ENCODE results near the gene CNTNAP4. TPM values are rescaled to one million over a fixed set of nuclear protein-coding genes. Genes with fewer than 3 reads are reported as not detected.

CNTNAP4 gene
- total RNA-seq, 1 experiment from 2014 or later, result not detected

- no peak for TF ChIP-seq ZBTB33 (IDR thresholded peaks at IDR 0.05; ENCODE audit: extremely low read depth, insufficient replicate concordance, low read length)
- TF ChIP-seq RAD21 (IDR thresholded peaks at IDR 0.05; ENCODE audit: low read depth), result no peak
- TF ChIP-seq POLR2AphosphoS5 (IDR thresholded peaks at IDR 0.05; ENCODE audit: low read depth, low read length), result no peak
- TF ChIP-seq EGR1 (IDR thresholded peaks at IDR 0.05; ENCODE audit: low read depth), result no peak
- no peak for TF ChIP-seq ELF1 (IDR thresholded peaks at IDR 0.05; ENCODE audit: borderline replicate concordance, low read depth)
- no peak for TF ChIP-seq JUND (IDR thresholded peaks at IDR 0.05)
- no peak for TF ChIP-seq CEBPB (IDR thresholded peaks at IDR 0.05; ENCODE audit: low read depth)
- no peak for TF ChIP-seq ATF3 (IDR thresholded peaks at IDR 0.05)
Measured at GRCh38 chr16:76329106-76329505, 51.9 kb downstream of the CNTNAP4 start (continued).

- Histone ChIP-seq H3K27me3 (ENCODE audit: insufficient read depth, low read length) (no peaks in the 10 kb centered on the region), H3K9ac (ENCODE audit: low read length) (no peak overlapping the region), H4K20me1 (ENCODE audit: insufficient read depth) (no peaks in the 10 kb centered on the region), H3K4me1 (ENCODE audit: control insufficient read depth in 1 of 2, insufficient read depth in 2 of 2, low read length in 2 of 2) (no peaks in the 10 kb centered on the region), H3K9me3 (ENCODE audit: control insufficient read depth in 1 of 2, insufficient read depth in 1 of 2, low read depth in 1 of 2, low read length in 2 of 2) (peaks cover 3 to 7% of the 10 kb centered on the region in 2 experiments; a peak in 1 of 4 replicates), H3K4me3 (replicated peaks in 1 of 2; ENCODE audit: low read depth in 1 of 2, low read length in 2 of 2) (no peak overlapping the region), H3K27ac (ENCODE audit: low read depth, low read length) (no peak overlapping the region), H3K9me2 (ENCODE audit: insufficient read depth) (no peaks in the 10 kb centered on the region), H2AFZ (ENCODE audit: low read depth, low read length, poor library complexity, severe bottlenecking) (no peak overlapping the region), H3K36me3 (ENCODE audit: control insufficient read depth in 1 of 2, insufficient read depth in 2 of 2, low read length in 2 of 2) (no peaks in the 10 kb centered on the region), H3K79me2 (ENCODE audit: insufficient read depth, low read length) (no peaks in the 10 kb centered on the region), H3K4me2 (ENCODE audit: low read length) (no peak overlapping the region)
- no peak for ATAC-seq
- RAD21 ChIA-PET (ENCODE audit: low non-redundant PET in 1 of 2, low total read pairs in 2 of 2, uncharacterized antibody in 2 of 2, unreplicated experiment in 2 of 2), result no interaction called here
- no peak for TF ChIP-seq ELF1 (IDR thresholded peaks at IDR 0.05; ENCODE audit: borderline replicate concordance, low read depth)
- TF ChIP-seq FOSL1 (IDR thresholded peaks at IDR 0.05; ENCODE audit: low read depth), result no peak
- no peak for TF ChIP-seq RAD21 (IDR thresholded peaks at IDR 0.05; ENCODE audit: low read depth)
- no peak for TF ChIP-seq POLR2AphosphoS5 (IDR thresholded peaks at IDR 0.05; ENCODE audit: low read depth, low read length)
- no peak for TF ChIP-seq CEBPB (IDR thresholded peaks at IDR 0.05; ENCODE audit: low read depth)
- TF ChIP-seq REST (IDR thresholded peaks at IDR 0.05; ENCODE audit: low read depth), result no peak
- no peak for TF ChIP-seq ZBTB33 (IDR thresholded peaks at IDR 0.05; ENCODE audit: extremely low read depth, insufficient replicate concordance, low read length)
- TF ChIP-seq MAX (IDR thresholded peaks at IDR 0.05), result no peak
- intact Hi-C loops (cut with micrococcal nuclease), result no loop called here
- CTCF ChIA-PET, result no interaction called here
- POLR2A ChIA-PET, result no interaction called here
- no peak for DNase-seq (ENCODE audit: low read depth, low spot score)
- no TSS peak for BruUV-seq (replicated peaks)
Measured at GRCh38 chr16:76335180-76335974, 58.2 kb downstream of the CNTNAP4 start.

Measured in HCT116 (cell line).